Keratinocyte (primary cell): ENCODE data around the gene TMEM234.

Experiments used
- EZH2 ChIP-seq: IDR thresholded peaks from one replicate; pipeline ENCODE4 v1.6.1; 2012; ENCODE audit warnings: inconsistent platforms, mild to moderate bottlenecking, low read length, moderate library complexity
- TF ChIP-seq, protein P1 (sequence below), 3 experiments: IDR thresholded peaks in 1 of 3; conservative IDR thresholded peaks in 1 of 3; optimal IDR thresholded peaks in 1 of 3; 2 replicates in 2 of 3; 3 replicates in 1 of 3; pipeline versions ENCODE3 to v1.5.1; 2011; ENCODE audit warnings: low read length in 3 of 3, mild to moderate bottlenecking in 3 of 3, moderate library complexity in 2 of 3, control low read depth in 1 of 3, inconsistent platforms in 1 of 3; ENCODE audit not compliant: insufficient read depth in 2 of 3; ENCODE audit errors: extremely low read depth in 1 of 3

DNA sequence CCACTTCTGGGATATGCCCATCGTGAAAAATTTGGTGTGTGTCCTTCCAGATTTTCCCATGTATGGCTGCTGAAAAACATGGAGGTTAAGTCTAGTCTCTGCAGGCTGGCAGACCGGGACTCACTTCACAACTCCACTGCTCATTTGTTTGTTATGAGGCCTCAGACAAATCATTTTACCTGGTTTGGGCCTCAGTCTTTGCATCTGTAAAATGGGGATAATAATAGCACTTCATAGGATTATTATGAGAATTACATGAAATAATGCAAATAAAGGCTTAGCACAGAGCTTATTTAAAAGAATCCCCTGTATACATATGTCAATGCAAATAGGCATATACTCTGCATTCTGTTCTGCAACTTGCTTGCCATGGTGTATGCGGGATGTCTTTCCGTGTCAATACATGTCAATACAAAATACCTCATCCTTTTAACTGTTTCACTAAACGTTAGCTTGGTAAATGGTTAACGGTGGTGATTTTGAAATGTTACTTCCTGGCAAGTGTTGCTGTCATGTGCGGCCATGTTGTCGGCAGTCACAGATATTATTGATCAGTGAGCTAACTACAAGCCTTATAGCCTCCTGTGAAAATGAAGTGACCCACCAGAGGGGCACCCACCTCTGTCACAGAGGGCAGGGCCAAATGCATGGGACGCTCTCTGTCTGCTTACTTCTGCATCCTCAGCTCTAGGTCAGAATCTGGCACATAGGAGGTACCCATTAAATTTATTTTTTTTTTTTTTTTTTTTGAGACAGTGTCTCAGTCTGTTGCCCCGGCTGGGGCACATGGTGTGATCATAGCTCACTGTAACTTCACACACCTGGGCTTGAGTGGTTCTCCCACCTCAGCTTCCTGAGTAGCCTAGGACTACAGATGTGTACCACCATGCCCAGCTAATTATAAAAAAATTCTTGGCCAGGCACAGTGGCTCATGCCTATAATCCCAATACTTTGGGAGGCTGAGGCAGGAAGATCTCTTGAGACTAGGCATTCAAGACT, 33.2 kb upstream of the TMEM234 start:
- TF ChIP-seq, protein P1, sequence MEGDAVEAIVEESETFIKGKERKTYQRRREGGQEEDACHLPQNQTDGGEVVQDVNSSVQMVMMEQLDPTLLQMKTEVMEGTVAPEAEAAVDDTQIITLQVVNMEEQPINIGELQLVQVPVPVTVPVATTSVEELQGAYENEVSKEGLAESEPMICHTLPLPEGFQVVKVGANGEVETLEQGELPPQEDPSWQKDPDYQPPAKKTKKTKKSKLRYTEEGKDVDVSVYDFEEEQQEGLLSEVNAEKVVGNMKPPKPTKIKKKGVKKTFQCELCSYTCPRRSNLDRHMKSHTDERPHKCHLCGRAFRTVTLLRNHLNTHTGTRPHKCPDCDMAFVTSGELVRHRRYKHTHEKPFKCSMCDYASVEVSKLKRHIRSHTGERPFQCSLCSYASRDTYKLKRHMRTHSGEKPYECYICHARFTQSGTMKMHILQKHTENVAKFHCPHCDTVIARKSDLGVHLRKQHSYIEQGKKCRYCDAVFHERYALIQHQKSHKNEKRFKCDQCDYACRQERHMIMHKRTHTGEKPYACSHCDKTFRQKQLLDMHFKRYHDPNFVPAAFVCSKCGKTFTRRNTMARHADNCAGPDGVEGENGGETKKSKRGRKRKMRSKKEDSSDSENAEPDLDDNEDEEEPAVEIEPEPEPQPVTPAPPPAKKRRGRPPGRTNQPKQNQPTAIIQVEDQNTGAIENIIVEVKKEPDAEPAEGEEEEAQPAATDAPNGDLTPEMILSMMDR (optimal IDR thresholded peaks at IDR 0.05 in 1 of 3, IDR thresholded peaks at IDR 0.05 in 1 of 3, conservative IDR thresholded peaks at IDR 0.05 in 1 of 3; ENCODE audit: extremely low read depth in 1 of 3, insufficient read depth in 2 of 3, low read length in 3 of 3) = no peak
- TF ChIP-seq EZH2 = no peak
